SK-N-DZ (cell line): ENCODE results near the gene SLC2A3.
"Not testable (repeated sequence)": the region's sequence is repeated elsewhere in the genome, so short reads cannot be mapped to it uniquely, and the experiment has no call there.

Source experiments
- DNase-seq: peaks from one replicate; pipeline ENCODE4 v3.0.0-alpha.2; 2015; ENCODE audit warnings: low spot score

Gene SLC2A3

DNA sequence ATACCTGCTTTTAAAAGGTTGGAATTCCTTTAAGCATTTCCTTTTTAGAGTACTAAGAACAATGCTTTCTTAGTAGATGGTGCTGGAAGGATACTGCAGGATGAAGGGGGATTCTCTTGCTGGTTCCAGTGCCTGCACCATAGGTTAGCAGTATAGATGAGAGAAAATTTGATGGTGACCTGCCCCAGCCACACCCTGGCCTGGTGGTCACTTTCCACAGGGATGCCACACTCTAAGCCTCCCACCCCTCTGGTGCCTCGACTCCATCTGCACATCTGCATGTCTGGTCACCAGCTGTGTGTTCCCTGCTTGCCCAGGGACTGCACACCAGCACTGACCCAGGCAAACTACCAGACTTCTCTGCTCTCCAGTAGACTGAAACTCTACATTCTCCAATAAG, 19.1 kb downstream of the SLC2A3 start:
- DNase-seq, result no peak

GRCh38 chr12:7915661-7916403, 20.2 kb downstream of the SLC2A3 start:
- DNase-seq, result no peak

DNA sequence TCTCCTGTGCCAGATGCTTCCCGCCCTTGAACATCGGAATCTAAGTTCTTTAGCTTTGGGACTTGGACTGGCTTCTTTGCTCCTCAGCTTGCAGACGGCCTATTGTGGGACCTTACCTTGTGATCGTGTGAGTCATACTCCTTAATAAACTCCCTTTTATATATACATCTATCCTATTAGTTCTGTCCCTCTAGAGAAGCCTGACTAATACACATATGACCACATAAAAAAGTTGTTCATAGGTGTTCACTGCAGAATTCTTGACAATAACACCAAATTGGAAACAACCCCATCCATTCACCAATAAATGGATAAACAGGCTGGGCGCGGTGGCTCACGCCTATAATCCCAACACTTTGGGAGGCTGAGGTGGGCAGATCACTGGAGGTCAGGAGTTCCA, 25.9 kb downstream of the SLC2A3 start:
- DNase-seq, result not testable (repeated sequence)

DNA sequence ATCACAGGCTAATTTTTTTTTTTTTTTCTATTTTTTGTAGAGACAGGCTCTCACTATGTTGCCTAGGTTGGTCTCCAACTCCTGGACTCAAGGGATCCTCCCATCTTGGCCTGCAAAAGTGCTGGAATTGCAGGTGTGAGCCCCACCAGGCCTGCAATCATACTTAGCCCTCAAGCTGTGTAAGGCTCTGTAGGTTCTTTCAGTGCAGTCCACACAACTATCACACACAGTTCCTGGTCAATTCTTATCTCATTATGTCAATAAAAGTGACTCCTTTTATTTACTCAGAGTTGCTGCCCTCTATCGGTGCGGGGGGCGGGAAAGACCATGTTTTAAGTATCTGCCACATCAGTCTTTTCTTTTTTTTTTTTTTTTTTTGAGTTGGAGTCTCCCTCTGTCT, 29.0 kb downstream of the SLC2A3 start:
- no peak for DNase-seq

GRCh38 chr12:7906303-7906702, 29.7 kb downstream of the SLC2A3 start:
- not testable (repeated sequence) for DNase-seq

DNA sequence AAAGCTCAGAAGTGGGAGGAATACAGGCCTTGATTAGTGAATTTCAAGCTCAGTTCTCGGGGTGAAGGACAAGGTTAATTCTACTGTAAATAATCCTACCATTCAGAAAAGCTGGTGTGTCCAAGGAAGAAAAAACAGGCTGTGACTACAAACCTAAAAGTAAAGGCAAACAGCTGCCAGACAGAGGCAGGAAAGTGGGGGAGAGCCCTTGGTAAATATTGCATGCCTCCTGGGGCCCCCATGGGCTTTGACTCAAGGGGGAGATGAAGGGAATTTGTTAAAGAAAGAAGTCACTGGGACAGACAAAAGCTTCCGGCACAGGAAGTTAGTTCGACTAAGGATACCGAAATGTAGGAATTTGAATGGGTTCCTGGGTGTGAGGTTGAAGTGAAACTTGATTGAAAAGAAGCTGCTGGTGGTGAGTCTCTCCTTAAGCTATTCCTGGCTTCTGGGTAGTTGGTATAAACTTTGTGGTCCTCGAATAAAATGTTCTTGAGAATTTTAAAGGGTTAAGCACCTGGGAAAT, 30.3 kb downstream of the SLC2A3 start:
- DNase-seq, result not testable (repeated sequence)

DNA sequence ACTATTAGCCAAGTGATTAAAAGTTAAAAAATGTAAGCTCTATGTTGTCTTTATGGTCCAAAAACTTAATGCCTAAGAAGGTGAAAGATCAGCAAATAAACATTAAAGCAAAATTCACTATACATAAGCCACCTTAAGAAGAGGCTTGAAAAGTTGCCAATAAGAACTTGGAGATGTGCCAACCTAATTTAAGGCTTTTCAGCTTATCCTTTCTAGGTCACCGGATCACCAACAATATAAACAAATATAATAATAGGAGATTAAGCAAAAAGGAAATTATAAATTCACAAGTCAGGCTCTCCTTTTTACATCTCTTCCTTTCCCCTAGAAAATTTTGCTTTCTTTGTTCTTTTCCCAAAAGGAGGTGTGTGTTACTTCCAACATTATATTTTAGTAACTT, 30.9 kb downstream of the SLC2A3 start:
- no peak for DNase-seq

DNA sequence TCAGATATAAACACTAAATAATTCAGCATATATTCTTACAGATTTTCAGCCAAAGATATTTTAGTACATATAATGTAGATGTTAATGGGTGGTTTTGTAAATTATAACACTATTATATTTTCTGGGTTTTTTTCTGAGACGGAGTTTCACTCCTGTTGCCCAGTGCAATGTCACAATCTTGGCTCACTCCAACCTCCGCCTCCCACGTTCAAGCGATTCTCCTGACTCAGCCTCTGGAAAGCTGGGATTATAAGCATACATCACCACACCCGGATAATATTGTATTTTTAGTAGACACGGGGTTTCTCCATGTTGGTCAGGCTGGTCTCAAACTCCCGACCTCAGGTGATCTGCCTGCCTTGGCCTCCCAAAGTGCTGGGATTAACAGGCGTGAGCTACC, 33.6 kb downstream of the SLC2A3 start:
- DNase-seq, result not testable (repeated sequence)

- no peak for DNase-seq
Observed at GRCh38 chr12:7899755-7900154, 36.2 kb downstream of the SLC2A3 start.

- DNase-seq, result not testable (repeated sequence)
Observed at GRCh38 chr12:7896726-7897125, 39.3 kb downstream of the SLC2A3 start.

DNA sequence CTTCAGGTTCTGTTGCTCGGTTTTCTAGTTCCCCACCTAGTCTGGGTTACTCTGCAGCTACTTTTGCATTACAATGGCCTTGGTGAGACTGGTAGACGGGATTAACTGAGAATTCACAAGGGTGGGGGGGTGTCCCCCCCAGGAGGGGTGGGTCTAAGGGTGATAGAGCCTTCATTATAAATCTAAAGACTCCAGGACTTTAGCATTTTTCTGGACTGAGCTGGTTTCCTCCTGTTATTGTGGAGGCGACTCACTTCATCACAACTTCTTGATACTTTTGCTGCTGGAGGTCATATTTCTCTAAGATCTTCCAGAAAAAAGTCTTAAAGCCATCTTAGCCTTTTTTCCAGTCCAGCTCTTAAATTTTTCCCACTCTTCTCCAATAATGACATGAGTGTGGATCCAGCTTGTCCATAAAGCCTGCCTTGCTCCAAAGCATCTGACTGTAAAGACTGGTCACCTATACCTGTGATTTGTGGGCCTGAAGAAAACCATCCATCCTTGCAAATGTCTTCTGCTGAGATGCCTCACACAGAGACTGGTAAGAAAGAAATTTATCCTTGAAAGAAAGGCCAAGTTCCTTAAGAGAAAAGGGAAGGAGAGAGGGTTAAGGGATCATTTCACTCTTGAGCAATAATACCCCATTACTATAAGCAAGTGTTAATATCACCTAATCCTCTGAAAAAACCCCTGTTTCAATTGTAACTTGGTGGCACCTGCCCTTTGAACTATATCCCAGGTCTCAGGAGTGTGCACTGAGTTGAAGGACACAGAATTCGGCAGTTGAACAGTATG, 43.6 kb downstream of the SLC2A3 start:
- DNase-seq, result no peak

- no peak for DNase-seq
Observed at GRCh38 chr12:7884689-7885088, 51.3 kb downstream of the SLC2A3 start.

DNA sequence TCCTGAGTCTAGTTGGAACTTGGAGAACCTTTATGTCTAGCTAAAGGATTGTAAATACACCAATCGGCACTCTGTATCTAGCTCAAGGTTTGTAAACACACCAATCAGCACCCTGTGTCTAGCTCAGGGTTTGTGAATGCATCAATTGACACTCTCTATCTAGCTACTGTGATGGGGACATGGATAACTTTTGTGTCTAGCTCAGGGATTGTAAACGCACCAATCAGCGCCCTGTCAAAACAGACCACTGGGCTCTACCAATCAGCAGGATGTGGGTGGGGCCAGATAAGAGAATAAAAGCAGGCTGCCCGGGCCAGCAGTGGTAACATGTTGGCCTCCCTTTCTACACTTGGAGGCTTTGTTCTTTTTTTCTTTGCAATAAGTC, 54.3 kb downstream of the SLC2A3 start:
- DNase-seq, result not testable (repeated sequence)

DNA sequence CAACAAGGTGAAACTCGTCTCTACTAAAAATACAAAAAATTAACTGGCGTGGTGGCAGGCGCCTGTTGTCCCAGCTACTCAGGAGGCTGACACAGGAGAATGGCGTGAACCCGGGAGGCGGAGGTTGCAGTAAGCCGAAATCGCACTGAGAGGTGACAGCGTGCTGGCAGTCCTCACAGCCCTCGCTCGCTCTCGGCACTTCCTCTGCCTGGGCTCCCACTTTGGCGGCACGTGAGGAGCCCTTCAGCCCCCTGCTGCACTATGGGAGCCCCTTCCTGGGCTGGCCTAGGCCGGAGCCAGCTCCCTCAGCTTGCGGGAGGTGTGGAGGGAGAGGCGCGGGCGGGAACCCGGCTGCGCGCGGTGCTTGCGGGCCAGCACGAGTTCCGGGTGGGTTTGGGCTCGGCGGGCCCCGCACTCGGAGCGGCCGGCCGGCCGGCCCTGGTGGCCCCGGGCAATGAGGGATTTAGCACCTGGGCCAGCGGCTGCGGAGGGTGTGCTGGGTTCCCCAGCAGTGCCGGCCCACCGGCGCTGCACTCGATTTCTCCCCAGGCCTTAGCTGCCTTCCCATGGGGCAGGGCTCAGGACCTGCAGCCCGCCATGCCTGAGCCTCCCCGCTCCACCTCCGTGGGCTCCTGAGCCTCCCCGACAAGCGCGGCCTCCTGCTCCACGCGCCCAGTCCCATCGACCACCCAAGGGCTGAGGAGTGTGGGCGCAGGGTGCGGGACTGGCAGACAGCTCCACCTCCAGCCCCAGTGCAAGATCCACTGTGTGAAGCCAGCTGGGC, 54.8 kb downstream of the SLC2A3 start:
- not testable (repeated sequence) for DNase-seq

- no peak for DNase-seq
Observed at GRCh38 chr12:7879246-7879645, 56.7 kb downstream of the SLC2A3 start.

DNA sequence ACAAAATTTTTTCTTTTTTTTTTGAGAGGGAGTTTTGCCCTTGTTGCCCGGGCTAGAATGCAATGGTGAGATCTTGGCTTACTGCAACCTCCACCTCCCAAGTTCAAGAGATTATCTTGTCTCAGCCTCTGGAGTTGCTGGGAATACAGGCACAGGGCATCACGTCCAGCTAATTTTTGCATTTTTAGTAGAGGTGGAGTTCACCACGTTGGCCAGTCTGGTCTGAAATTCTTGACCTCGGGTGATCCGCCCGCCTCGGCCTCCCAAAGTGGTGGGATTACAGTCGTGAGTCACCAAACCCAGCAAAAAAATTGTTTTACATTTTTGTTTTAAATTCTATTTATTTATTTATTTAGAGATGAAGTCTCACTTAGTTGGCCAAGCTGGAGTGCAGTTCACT, 58.6 kb downstream of the SLC2A3 start:
- DNase-seq, result no peak

GRCh38 chr12:7872566-7873319, 63.2 kb downstream of the SLC2A3 start, which contains the start of gene SLC2A14:
SLC2A14 (minus strand) TSS chr12:7872915; CDS start chr12:7869880, 3,035 bp downstream.
- DNase-seq, result no peak

DNA sequence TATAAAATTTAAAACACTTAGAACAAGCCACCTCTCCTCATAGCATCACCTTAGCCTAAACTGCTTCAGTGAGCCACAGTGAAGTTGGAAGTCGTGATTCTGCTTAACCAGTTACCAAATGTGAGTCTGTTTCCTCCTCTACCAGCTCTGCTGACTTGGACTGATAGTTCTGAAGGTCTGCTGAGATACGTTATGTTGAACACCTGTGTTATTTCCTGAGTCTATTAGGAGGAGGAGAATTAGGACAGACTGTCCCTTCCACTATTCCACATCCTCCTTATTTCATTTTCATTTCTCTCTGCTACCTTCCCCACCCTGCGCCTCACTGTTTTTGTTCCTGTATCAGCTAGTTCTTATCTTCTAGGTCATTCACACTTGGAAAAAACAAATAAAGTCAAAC, 65.7 kb downstream of the SLC2A3 start:
- no peak for DNase-seq
